Measurements from ENCODE around the gene TREM1. TPM values are rescaled to one million over a fixed set of nuclear protein-coding genes. Genes with fewer than 3 reads are reported as not detected.
"Not testable (repeated sequence)": the region's sequence is repeated elsewhere in the genome, so short reads cannot be mapped to it uniquely, and the experiment has no call there.

The TREM1 gene
- total and polyA plus RNA-seq, 7 donors = 0.21 to 4.0 (median 0.57) TPM

GRCh38 chr6:41302638-41303037 lies 16.2 kb upstream of the TREM1 start:
- DNase-seq (no peak), ATAC-seq (no peak)
- WGBS, 3 donors = 73 to 82% (median 74%) methylated on average over 5 of the region's 5 CpGs
- no peak for TF ChIP-seq CTCF (IDR thresholded peaks at IDR 0.05)
- Histone ChIP-seq H3K4me3 (no peak overlapping the region), H3K27ac (no peak overlapping the region), H3K27me3 (ENCODE audit: insufficient read depth in 3 of 3, low read length in 2 of 3) (peaks cover 0 to 16% (median 14%) of the 10 kb centered on the region in 3 donors), H3K4me1 (no peaks in the 10 kb centered on the region), H3K36me3 (ENCODE audit: insufficient read depth in 1 of 2, low read depth in 1 of 2) (no peaks in the 10 kb centered on the region), H3K9me3 (peaks cover 5% of the 10 kb centered on the region)
- intact Hi-C loops (cut with DNase I) = no loop called here

GRCh38 chr6:41298785-41299502 lies 12.5 kb upstream of the TREM1 start:
- Histone ChIP-seq H3K4me1 (no peaks in the 10 kb centered on the region), H3K36me3 (ENCODE audit: insufficient read depth in 1 of 2, low read depth in 1 of 2) (no peaks in the 10 kb centered on the region), H3K27me3 (ENCODE audit: insufficient read depth in 3 of 3, low read length in 2 of 3) (peaks cover 0 to 11% (median 0%) of the 10 kb centered on the region in 3 donors), H3K9me3 (peaks cover 5% of the 10 kb centered on the region), H3K27ac (no peak overlapping the region), H3K4me3 (no peak overlapping the region)
- ATAC-seq (no peak), DNase-seq (no peak)
- TF ChIP-seq CTCF (IDR thresholded peaks at IDR 0.05) = no peak
- intact Hi-C loops (cut with DNase I) = no loop called here
- 48 to 60% (median 57%) methylated on average over 3 of the region's 3 CpGs for whole genome bisulfite sequencing, 3 donors

GRCh38 chr6:41297248-41297647 lies 10.8 kb upstream of the TREM1 start:
- intact Hi-C loops (cut with DNase I); H3K4me3 ChIP-seq; H3K36me3 ChIP-seq (ENCODE audit: insufficient read depth in 1 of 2, low read depth in 1 of 2); ATAC-seq; H3K27ac ChIP-seq; H3K4me1 ChIP-seq; DNase-seq; H3K9me3 ChIP-seq: not testable (repeated sequence)
- peaks cover 0 to 11% (median 0%) of the 10 kb centered on the region in 3 donors for H3K27me3 ChIP-seq (ENCODE audit: insufficient read depth in 3 of 3, low read length in 2 of 3)
- WGBS, 3 donors = 84 to 87% (median 85%) methylated on average over 5 of the region's 5 CpGs

- Histone ChIP-seq H3K9me3 (no peaks in the 10 kb centered on the region), H3K27ac (no peak overlapping the region), H3K4me3 (no peak overlapping the region), H3K27me3 (ENCODE audit: insufficient read depth in 3 of 3, low read length in 2 of 3) (peaks cover 0 to 7% (median 0%) of the 10 kb centered on the region in 3 donors), H3K4me1 (no peaks in the 10 kb centered on the region), H3K36me3 (ENCODE audit: insufficient read depth in 1 of 2, low read depth in 1 of 2) (no peaks in the 10 kb centered on the region)
- DNase-seq (no peak), ATAC-seq (no peak)
- intact Hi-C loops (cut with DNase I) = no loop called here
- WGBS, 3 donors = 74 to 85% (median 82%) methylated on average over 3 of the region's 3 CpGs
- TF ChIP-seq CTCF (IDR thresholded peaks at IDR 0.05) = no peak
Measured at GRCh38 chr6:41294214-41294872, 7.9 kb upstream of the TREM1 start.

GRCh38 chr6:41291717-41292116 lies 5.2 kb upstream of the TREM1 start:
- Histone ChIP-seq H3K4me3 (no peak overlapping the region), H3K36me3 (ENCODE audit: insufficient read depth in 1 of 2, low read depth in 1 of 2) (no peaks in the 10 kb centered on the region), H3K4me1 (no peaks in the 10 kb centered on the region), H3K9me3 (no peaks in the 10 kb centered on the region), H3K27me3 (ENCODE audit: insufficient read depth in 3 of 3, low read length in 2 of 3) (no peaks in the 10 kb centered on the region), H3K27ac (no peak overlapping the region)
- intact Hi-C loops (cut with DNase I) = no loop called here
- WGBS, 3 donors = 15 to 19% (median 18%) methylated on average over 1 of the region's 1 CpG
- DNase-seq = no peak
- TF ChIP-seq CTCF (IDR thresholded peaks at IDR 0.05) = no peak
- ATAC-seq = no peak
